Astrocyte (in vitro differentiated cells and primary cell): ENCODE measurements around the gene TSSK6. TPM values are rescaled to one million over a fixed set of nuclear protein-coding genes. Genes with fewer than 3 reads are reported as not detected.

Experiments used
- DNase-seq: peaks from one replicate; pipeline ENCODE4 v3.0.0-alpha.2; 2010; ENCODE audit warnings: low read depth
- FAIRE-seq: peaks from 2 replicates; lab custom pipeline; 2011; peaks lifted over from hg19 to GRCh38; lab: Jason Lieb, UNC
- H2AFZ ChIP-seq: 2 replicates; pipeline ENCODE4 v1.6.0; 2012; ENCODE audit warnings: low read depth, low read length, inconsistent platforms
- H3K27ac ChIP-seq: 2 replicates; pipeline ENCODE4 v1.5.1; 2011; ENCODE audit warnings: low read depth, low read length, inconsistent platforms
- H3K27me3 ChIP-seq: 2 replicates; pipeline ENCODE4 v1.6.0; 2011; ENCODE audit warnings: low read length, inconsistent platforms; ENCODE audit not compliant: insufficient read depth
- H3K36me3 ChIP-seq: 2 replicates; pipeline ENCODE4 v1.5.1; 2011; ENCODE audit warnings: low read length, inconsistent platforms; ENCODE audit not compliant: insufficient read depth
- H3K4me1 ChIP-seq: 2 replicates; pipeline ENCODE4 v1.5.1; 2011; ENCODE audit warnings: low read length, inconsistent platforms; ENCODE audit not compliant: insufficient read depth
- H3K4me2 ChIP-seq: 2 replicates; pipeline ENCODE4 v1.6.0; 2012; ENCODE audit warnings: low read length, inconsistent platforms
- H3K4me3 ChIP-seq: 2 replicates; pipeline ENCODE4 v1.5.1; 2011; ENCODE audit warnings: low read depth, mild to moderate bottlenecking, low read length, inconsistent platforms; ENCODE audit not compliant: insufficient read depth
- H3K79me2 ChIP-seq: 2 replicates; pipeline ENCODE4 v1.6.0; 2012; ENCODE audit warnings: mild to moderate bottlenecking, low read length, inconsistent platforms; ENCODE audit not compliant: insufficient read depth
- H3K9ac ChIP-seq: 2 replicates; pipeline ENCODE4 v1.6.0; 2012; ENCODE audit warnings: mild to moderate bottlenecking, low read length, inconsistent platforms
- H3K9me3 ChIP-seq: 2 replicates; pipeline ENCODE4 v1.5.1; 2012; ENCODE audit warnings: low read depth, mild to moderate bottlenecking, low read length, inconsistent platforms; ENCODE audit not compliant: insufficient read depth
- H4K20me1 ChIP-seq: 2 replicates; pipeline ENCODE4 v1.6.0; 2012; ENCODE audit warnings: low read length, inconsistent platforms; ENCODE audit not compliant: insufficient read depth
- H3K27ac Mint-ChIP-seq: one replicate; pipeline ENCODE4 v1.8.0; 2021; ENCODE audit warnings: mild to moderate bottlenecking, mixed read lengths; ENCODE audit not compliant: unreplicated experiment
- H3K27me3 Mint-ChIP-seq: one replicate; pipeline ENCODE4 v1.8.0; 2021; ENCODE audit warnings: low read depth, mixed read lengths; ENCODE audit not compliant: unreplicated experiment
- H3K36me3 Mint-ChIP-seq: one replicate; pipeline ENCODE4 v1.8.0; 2021; ENCODE audit warnings: low read depth, mixed read lengths; ENCODE audit not compliant: unreplicated experiment
- H3K4me1 Mint-ChIP-seq: one replicate; pipeline ENCODE4 v1.8.0; 2021; ENCODE audit warnings: low read depth, mixed read lengths; ENCODE audit not compliant: unreplicated experiment
- H3K4me3 Mint-ChIP-seq: one replicate; pipeline ENCODE4 v1.8.0; 2021; ENCODE audit warnings: mild to moderate bottlenecking, moderate library complexity, mixed read lengths; ENCODE audit not compliant: unreplicated experiment
- H3K9me3 Mint-ChIP-seq: one replicate; pipeline ENCODE4 v1.8.0; 2021; ENCODE audit warnings: mild to moderate bottlenecking, mixed read lengths; ENCODE audit not compliant: unreplicated experiment
- EZH2 ChIP-seq: IDR thresholded peaks from 2 replicates; pipeline ENCODE4 v1.6.1; 2012; ENCODE audit warnings: mild to moderate bottlenecking, low read length, inconsistent platforms; ENCODE audit not compliant: insufficient read depth
- total RNA-seq: library from RNA; stranded (reverse); gene quantifications from 2 replicates; pipeline ENCODE4 v1.2.1, GENCODE V29; 2021
- TF ChIP-seq, protein P1 (sequence below): IDR thresholded peaks from 2 replicates; pipeline ENCODE4 v1.5.1; 2011; ENCODE audit warnings: low read depth, mild to moderate bottlenecking, inconsistent platforms, low read length, moderate library complexity; ENCODE audit not compliant: insufficient read depth

TSSK6 gene
- total RNA-seq, 1 donor from 2014 or later, result 1.8 TPM

DNA sequence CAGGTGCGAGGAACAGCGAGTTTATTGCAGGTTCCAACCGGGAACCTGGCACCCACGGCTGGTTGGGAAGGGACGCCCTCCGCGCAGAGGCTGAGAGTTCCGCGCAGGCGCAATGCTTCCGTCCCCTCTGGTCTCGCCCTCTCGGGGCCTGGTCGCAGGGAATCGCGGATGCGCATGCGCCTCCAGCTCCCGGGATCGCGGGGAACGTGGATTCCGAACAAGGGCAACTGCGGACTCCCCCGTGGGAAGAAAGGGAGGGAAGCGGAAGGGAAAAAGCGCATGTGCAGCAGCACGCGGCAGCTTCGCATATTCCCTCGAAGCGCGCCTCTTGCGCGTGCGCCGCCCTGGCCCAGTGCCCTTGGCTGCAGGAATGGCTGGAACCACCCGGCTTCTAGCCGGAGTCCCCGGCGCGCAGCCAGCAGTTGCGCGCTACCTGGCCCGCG lies 1.1 kb downstream of the TSSK6 start:
- Histone ChIP-seq H3K79me2 (peaks cover 26% of the 10 kb centered on the region), H2AFZ (no peak overlapping the region), H3K9me3 (peaks cover 11% of the 10 kb centered on the region), H4K20me1 (peaks cover 2% of the 10 kb centered on the region), H3K9ac (no peak overlapping the region), H3K27ac (no peak overlapping the region), H3K4me3 (no peak overlapping the region), H3K4me1 (peaks cover 5% of the 10 kb centered on the region), H3K27me3 (no peaks in the 10 kb centered on the region), H3K4me2 (peak overlapping the region; percentile 69), H3K36me3 (peaks cover 1% of the 10 kb centered on the region)
- FAIRE-seq, result no peak
- TF ChIP-seq, protein P1, sequence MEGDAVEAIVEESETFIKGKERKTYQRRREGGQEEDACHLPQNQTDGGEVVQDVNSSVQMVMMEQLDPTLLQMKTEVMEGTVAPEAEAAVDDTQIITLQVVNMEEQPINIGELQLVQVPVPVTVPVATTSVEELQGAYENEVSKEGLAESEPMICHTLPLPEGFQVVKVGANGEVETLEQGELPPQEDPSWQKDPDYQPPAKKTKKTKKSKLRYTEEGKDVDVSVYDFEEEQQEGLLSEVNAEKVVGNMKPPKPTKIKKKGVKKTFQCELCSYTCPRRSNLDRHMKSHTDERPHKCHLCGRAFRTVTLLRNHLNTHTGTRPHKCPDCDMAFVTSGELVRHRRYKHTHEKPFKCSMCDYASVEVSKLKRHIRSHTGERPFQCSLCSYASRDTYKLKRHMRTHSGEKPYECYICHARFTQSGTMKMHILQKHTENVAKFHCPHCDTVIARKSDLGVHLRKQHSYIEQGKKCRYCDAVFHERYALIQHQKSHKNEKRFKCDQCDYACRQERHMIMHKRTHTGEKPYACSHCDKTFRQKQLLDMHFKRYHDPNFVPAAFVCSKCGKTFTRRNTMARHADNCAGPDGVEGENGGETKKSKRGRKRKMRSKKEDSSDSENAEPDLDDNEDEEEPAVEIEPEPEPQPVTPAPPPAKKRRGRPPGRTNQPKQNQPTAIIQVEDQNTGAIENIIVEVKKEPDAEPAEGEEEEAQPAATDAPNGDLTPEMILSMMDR, result no peak
- no peak for TF ChIP-seq EZH2
- H3K27me3 Mint-ChIP-seq, result no peaks in the 10 kb centered on the region
- H3K27ac Mint-ChIP-seq, result no peak overlapping the region
- DNase-seq, result peak; percentile 33
- H3K4me1 Mint-ChIP-seq, result no peaks in the 10 kb centered on the region
- H3K4me3 Mint-ChIP-seq, result peak overlapping the region; percentile 40
- H3K36me3 Mint-ChIP-seq, result peaks cover 7% of the 10 kb centered on the region
- peaks cover 3% of the 10 kb centered on the region for H3K9me3 Mint-ChIP-seq

DNA sequence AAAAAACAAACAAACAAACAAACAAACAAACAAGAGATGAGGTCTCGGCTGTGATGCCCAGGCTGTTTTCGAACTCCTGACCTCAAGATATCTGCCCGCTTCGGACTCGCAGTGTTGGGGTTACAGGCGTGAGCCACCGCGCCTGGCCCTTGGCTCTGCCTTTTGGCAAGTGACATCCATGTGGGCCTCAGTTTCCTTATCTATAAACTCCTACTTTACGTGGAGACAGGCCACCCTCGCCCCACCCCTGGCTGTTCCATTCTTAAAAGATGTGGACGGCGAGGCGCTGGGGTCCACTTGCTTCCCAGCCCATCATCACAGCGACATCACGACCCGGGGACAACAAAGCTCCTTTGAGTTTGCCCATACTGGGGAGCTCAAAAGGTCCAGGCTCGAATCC lies 1.7 kb downstream of the TSSK6 start:
- peak overlapping the region; percentile 69 for H3K4me2 ChIP-seq
- H3K9ac ChIP-seq, result no peak overlapping the region
- no peaks in the 10 kb centered on the region for H3K4me1 Mint-ChIP-seq
- FAIRE-seq (no peak), DNase-seq (no peak)
- H4K20me1 ChIP-seq, result no peaks in the 10 kb centered on the region
- H3K27ac Mint-ChIP-seq, result no peak overlapping the region
- H3K79me2 ChIP-seq, result peaks cover 21% of the 10 kb centered on the region
- H3K27me3 Mint-ChIP-seq, result no peaks in the 10 kb centered on the region
- peaks cover 11% of the 10 kb centered on the region for H3K9me3 ChIP-seq
- no peak for TF ChIP-seq EZH2
- TF ChIP-seq, protein P1, result no peak
- H3K36me3 ChIP-seq, result no peaks in the 10 kb centered on the region
- H3K4me3 ChIP-seq, result no peak overlapping the region
- no peak overlapping the region for H3K27ac ChIP-seq
- H3K4me1 ChIP-seq, result peaks cover 5% of the 10 kb centered on the region
- H3K9me3 Mint-ChIP-seq, result peaks cover 3% of the 10 kb centered on the region
- H3K4me3 Mint-ChIP-seq, result no peak overlapping the region
- H2AFZ ChIP-seq, result no peak overlapping the region
- no peaks in the 10 kb centered on the region for H3K27me3 ChIP-seq
- H3K36me3 Mint-ChIP-seq, result peaks cover 8% of the 10 kb centered on the region

DNA sequence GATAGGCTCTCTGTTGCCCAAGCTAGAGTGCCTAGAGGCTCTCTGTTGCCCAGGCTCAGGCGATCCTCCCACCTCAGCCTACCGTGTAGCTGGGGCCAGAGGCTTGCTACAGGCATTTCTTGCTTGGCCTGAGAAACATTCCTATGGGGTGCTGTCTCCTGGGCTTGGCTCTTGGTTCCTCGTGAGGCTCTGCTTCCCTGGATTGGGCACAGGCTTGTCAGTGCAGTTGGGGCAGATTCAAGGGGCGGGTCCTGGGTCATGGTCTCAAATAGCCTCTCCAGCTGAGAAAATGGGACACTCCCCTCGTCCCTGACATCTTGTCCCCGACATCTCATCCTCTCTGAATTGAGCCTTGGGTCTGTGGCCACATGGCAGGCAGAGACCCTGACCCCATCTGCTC lies 4.9 kb downstream of the TSSK6 start:
- Histone ChIP-seq H3K9ac (no peak overlapping the region), H3K27me3 (no peaks in the 10 kb centered on the region), H3K4me3 (no peak overlapping the region), H3K4me1 (peaks cover under 1% of the 10 kb centered on the region), H3K27ac (no peak overlapping the region), H2AFZ (no peak overlapping the region), H3K79me2 (no peaks in the 10 kb centered on the region), H3K36me3 (peaks cover 9% of the 10 kb centered on the region), H4K20me1 (peaks cover 3% of the 10 kb centered on the region), H3K4me2 (no peak overlapping the region), H3K9me3 (peaks cover 11% of the 10 kb centered on the region)
- no peak for TF ChIP-seq EZH2
- TF ChIP-seq, protein P1, result no peak
- Mint-ChIP-seq H3K27ac (peak overlapping the region; percentile 8), H3K36me3 (peaks cover 12% of the 10 kb centered on the region), H3K9me3 (peaks cover 3% of the 10 kb centered on the region), H3K4me3 (no peak overlapping the region), H3K27me3 (no peaks in the 10 kb centered on the region), H3K4me1 (no peaks in the 10 kb centered on the region)
- no peak for FAIRE-seq
- no peak for DNase-seq
